ENCODE results near the gene KRT39.

Gene KRT39

GRCh38 chr17:40912486-40913210 lies 54.1 kb downstream of the KRT39 start:
- no peaks in the 10 kb centered on the region for H3K27me3 ChIP-seq (ENCODE audit: control insufficient read depth in 1 of 2, insufficient read depth in 2 of 2, low read length in 2 of 2)
- no peak overlapping the region for H3K4me3 ChIP-seq (ENCODE audit: low read depth in 1 of 2, low read length in 2 of 2)
- H3K9ac ChIP-seq (ENCODE audit: low read depth in 1 of 2, low read length in 2 of 2) = no peak overlapping the region
- H3K9me3 ChIP-seq (ENCODE audit: control insufficient read depth in 1 of 2, low read length in 2 of 2) = no peaks in the 10 kb centered on the region
- no peaks in the 10 kb centered on the region for H3K36me3 ChIP-seq (ENCODE audit: control insufficient read depth in 1 of 2, insufficient read depth in 2 of 2, low read length in 2 of 2)
- peaks cover 0 to 6% of the 10 kb centered on the region in 2 donors for H3K4me1 ChIP-seq (ENCODE audit: control insufficient read depth in 1 of 2, insufficient read depth in 2 of 2, low read length in 2 of 2)
- no peak overlapping the region for H3K27ac ChIP-seq (ENCODE audit: low read depth, low read length)

- Histone ChIP-seq H3K4me1 (ENCODE audit: control insufficient read depth in 1 of 2, insufficient read depth in 2 of 2, low read length in 2 of 2) (peaks cover 2 to 6% of the 10 kb centered on the region in 2 donors), H3K9ac (ENCODE audit: low read depth in 1 of 2, low read length in 2 of 2) (no peak overlapping the region), H3K27ac (ENCODE audit: low read depth, low read length) (no peak overlapping the region), H3K4me3 (ENCODE audit: low read depth in 1 of 2, low read length in 2 of 2) (no peak overlapping the region), H3K36me3 (ENCODE audit: control insufficient read depth in 1 of 2, insufficient read depth in 2 of 2, low read length in 2 of 2) (no peaks in the 10 kb centered on the region), H3K27me3 (ENCODE audit: control insufficient read depth in 1 of 2, insufficient read depth in 2 of 2, low read length in 2 of 2) (no peaks in the 10 kb centered on the region), H3K9me3 (ENCODE audit: control insufficient read depth in 1 of 2, low read length in 2 of 2) (no peaks in the 10 kb centered on the region)
These were observed 56.3 kb downstream of the KRT39 start for GRCh38 chr17:40910441-40910841.

- no peaks in the 10 kb centered on the region for H3K27me3 ChIP-seq (ENCODE audit: control insufficient read depth in 1 of 2, insufficient read depth in 2 of 2, low read length in 2 of 2)
- no peak overlapping the region for H3K27ac ChIP-seq (ENCODE audit: low read depth, low read length)
- H3K9ac ChIP-seq (ENCODE audit: low read depth in 1 of 2, low read length in 2 of 2) = no peak overlapping the region
- peaks cover 2 to 6% of the 10 kb centered on the region in 2 donors for H3K4me1 ChIP-seq (ENCODE audit: control insufficient read depth in 1 of 2, insufficient read depth in 2 of 2, low read length in 2 of 2)
- no peaks in the 10 kb centered on the region for H3K9me3 ChIP-seq (ENCODE audit: control insufficient read depth in 1 of 2, low read length in 2 of 2)
- no peaks in the 10 kb centered on the region for H3K36me3 ChIP-seq (ENCODE audit: control insufficient read depth in 1 of 2, insufficient read depth in 2 of 2, low read length in 2 of 2)
- no peak overlapping the region for H3K4me3 ChIP-seq (ENCODE audit: low read depth in 1 of 2, low read length in 2 of 2)
These were observed 57.0 kb downstream of the KRT39 start for GRCh38 chr17:40909755-40910154.

GRCh38 chr17:40909351-40909750 lies 57.4 kb downstream of the KRT39 start:
- H3K9me3 ChIP-seq (ENCODE audit: control insufficient read depth in 1 of 2, low read length in 2 of 2) = no peaks in the 10 kb centered on the region
- H3K27ac ChIP-seq (ENCODE audit: low read depth, low read length) = no peak overlapping the region
- H3K27me3 ChIP-seq (ENCODE audit: control insufficient read depth in 1 of 2, insufficient read depth in 2 of 2, low read length in 2 of 2) = no peaks in the 10 kb centered on the region
- H3K9ac ChIP-seq (ENCODE audit: low read depth in 1 of 2, low read length in 2 of 2) = no peak overlapping the region
- no peaks in the 10 kb centered on the region for H3K36me3 ChIP-seq (ENCODE audit: control insufficient read depth in 1 of 2, insufficient read depth in 2 of 2, low read length in 2 of 2)
- peaks cover 6% of the 10 kb centered on the region in 2 donors for H3K4me1 ChIP-seq (ENCODE audit: control insufficient read depth in 1 of 2, insufficient read depth in 2 of 2, low read length in 2 of 2)
- no peak overlapping the region for H3K4me3 ChIP-seq (ENCODE audit: low read depth in 1 of 2, low read length in 2 of 2)

Measured in duodenal mucosa (tissue), 2 donors.